ENCODE results near the gene ESR1. TPM values are rescaled to one million over a fixed set of nuclear protein-coding genes. Genes with fewer than 3 reads are reported as not detected.

Gene ESR1
- polyA plus RNA-seq, 1 of the 3 experiments (the other 2 are of a cell fraction) = under 0.01 TPM

- TF ChIP-seq, protein P1, sequence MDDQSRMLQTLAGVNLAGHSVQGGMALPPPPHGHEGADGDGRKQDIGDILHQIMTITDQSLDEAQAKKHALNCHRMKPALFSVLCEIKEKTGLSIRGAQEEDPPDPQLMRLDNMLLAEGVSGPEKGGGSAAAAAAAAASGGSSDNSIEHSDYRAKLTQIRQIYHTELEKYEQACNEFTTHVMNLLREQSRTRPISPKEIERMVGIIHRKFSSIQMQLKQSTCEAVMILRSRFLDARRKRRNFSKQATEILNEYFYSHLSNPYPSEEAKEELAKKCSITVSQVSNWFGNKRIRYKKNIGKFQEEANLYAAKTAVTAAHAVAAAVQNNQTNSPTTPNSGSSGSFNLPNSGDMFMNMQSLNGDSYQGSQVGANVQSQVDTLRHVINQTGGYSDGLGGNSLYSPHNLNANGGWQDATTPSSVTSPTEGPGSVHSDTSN (IDR thresholded peaks at IDR 0.05) = no peak
- TF ChIP-seq TCF12 (IDR thresholded peaks at IDR 0.05) = no peak
- TF ChIP-seq JUND (IDR thresholded peaks at IDR 0.05) = no peak
- no peak for TF ChIP-seq FOSL2 (IDR thresholded peaks at IDR 0.05; ENCODE audit: borderline replicate concordance, low read depth)
- no peak for TF ChIP-seq MXI1 (IDR thresholded peaks at IDR 0.05; ENCODE audit: low read depth, low read length)
Observed at GRCh38 chr6:151804585-151805285, 2.7 kb upstream of the ESR1 start (continued).

DNA sequence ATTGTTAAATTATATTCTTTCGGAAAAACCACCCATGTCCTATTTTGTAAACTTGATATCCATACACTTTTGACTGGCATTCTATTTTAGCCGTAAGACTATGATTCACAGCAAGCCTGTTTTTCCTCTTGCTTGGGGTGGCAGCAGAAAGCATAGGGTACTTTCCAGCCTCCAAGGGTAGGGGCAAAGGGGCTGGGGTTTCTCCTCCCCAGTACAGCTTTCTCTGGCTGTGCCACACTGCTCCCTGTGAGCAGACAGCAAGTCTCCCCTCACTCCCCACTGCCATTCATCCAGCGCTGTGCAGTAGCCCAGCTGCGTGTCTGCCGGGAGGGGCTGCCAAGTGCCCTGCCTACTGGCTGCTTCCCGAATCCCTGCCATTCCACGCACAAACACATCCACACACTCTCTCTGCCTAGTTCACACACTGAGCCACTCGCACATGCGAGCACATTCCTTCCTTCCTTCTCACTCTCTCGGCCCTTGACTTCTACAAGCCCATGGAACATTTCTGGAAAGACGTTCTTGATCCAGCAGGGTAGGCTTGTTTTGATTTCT, 2.1 kb upstream of the ESR1 start:
- Histone ChIP-seq H3K36me3 (replicated peaks in 1 of 2; ENCODE audit: control insufficient read depth in 1 of 2, insufficient read depth in 2 of 2, low read length in 1 of 2) (no peaks in the 10 kb centered on the region), H2AFZ (ENCODE audit: low read depth) (no peak overlapping the region), H3K9me3 (no peaks in the 10 kb centered on the region), H3K9me2 (no peaks in the 10 kb centered on the region), H3K4me1 (ENCODE audit: control insufficient read depth in 1 of 2, insufficient read depth in 2 of 2, low read depth in 1 of 2, low read length in 1 of 2) (no peaks in the 10 kb centered on the region), H3K79me2 (ENCODE audit: insufficient read depth) (no peaks in the 10 kb centered on the region), H3K27ac (ENCODE audit: low read depth in 2 of 2, low read length in 1 of 2) (no peak overlapping the region), H3F3A (replicated peaks; ENCODE audit: insufficient read depth) (no peaks in the 10 kb centered on the region), H3K9ac (no peak overlapping the region), H3K27me3 (ENCODE audit: insufficient read depth) (peaks cover 37% of the 10 kb centered on the region), H4K20me1 (ENCODE audit: insufficient read depth) (no peaks in the 10 kb centered on the region), H3K4me2 (no peak overlapping the region), H3K4me3 (ENCODE audit: low read depth in 2 of 2, low read length in 1 of 2) (no peak overlapping the region)
- WGBS (ENCODE audit: low lambda C conversion rate) = 12% methylated on average over 8 of the region's 11 CpGs
- DNase-seq = peak; percentile 14
- TF ChIP-seq GATA2 (CRISPR knock-in tag; IDR thresholded peaks at IDR 0.05) (no peak), SIN3A (IDR thresholded peaks at IDR 0.05; ENCODE audit: borderline replicate concordance, low read depth, low read length) (no peak), NRF1 (IDR thresholded peaks at IDR 0.05; ENCODE audit: low read depth, low read length) (no peak), TCF12 (IDR thresholded peaks at IDR 0.05) (no peak), EP300 (IDR thresholded peaks at IDR 0.05; ENCODE audit: borderline replicate concordance in 1 of 2, low read depth in 1 of 2, low read length in 1 of 2) (no peak), FOXM1 (IDR thresholded peaks at IDR 0.05; ENCODE audit: low read depth) (no peak), RXRA (IDR thresholded peaks at IDR 0.05; ENCODE audit: borderline replicate concordance, low read depth) (no peak), TAF1 (IDR thresholded peaks at IDR 0.05; ENCODE audit: borderline replicate concordance, low read depth, low read length) (no peak), FOXJ3 (CRISPR knock-in tag; IDR thresholded peaks at IDR 0.05) (no peak), RAD21 (IDR thresholded peaks at IDR 0.05; ENCODE audit: low read length) (no peak), JUND (IDR thresholded peaks at IDR 0.05) (no peak)
- TF ChIP-seq, protein P1 (IDR thresholded peaks at IDR 0.05) = no peak
- TF ChIP-seq, protein P2, sequence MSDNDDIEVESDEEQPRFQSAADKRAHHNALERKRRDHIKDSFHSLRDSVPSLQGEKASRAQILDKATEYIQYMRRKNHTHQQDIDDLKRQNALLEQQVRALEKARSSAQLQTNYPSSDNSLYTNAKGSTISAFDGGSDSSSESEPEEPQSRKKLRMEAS (IDR thresholded peaks at IDR 0.05; ENCODE audit: low read depth) = no peak
- ChIA-PET CTCF (interaction anchor here (0.7 kb wide), 1 partner anchor 40 kb away, joined by 3 read pairs; no protein-coding TSS in a partner anchor), POLR2A (no interaction called here)

Data from SK-N-SH (cell line).